Neural progenitor cell (in vitro differentiated cells): ENCODE results near the gene PDE1C.

Source experiments
- EZH2 ChIP-seq: fragments of 200-600 bp; sonication (generic); IDR thresholded peaks from 2 replicates; pipeline ENCODE4 v1.6.1; 2017; ENCODE audit warnings: antibody characterized with exemption, mild to moderate bottlenecking, moderate library complexity
- TF ChIP-seq, protein P1 (sequence below): fragments of 200-600 bp; sonication (generic); IDR thresholded peaks from 2 replicates; pipeline ENCODE4 v1.5.1; 2017; ENCODE audit warnings: antibody characterized with exemption, mild to moderate bottlenecking

DNA sequence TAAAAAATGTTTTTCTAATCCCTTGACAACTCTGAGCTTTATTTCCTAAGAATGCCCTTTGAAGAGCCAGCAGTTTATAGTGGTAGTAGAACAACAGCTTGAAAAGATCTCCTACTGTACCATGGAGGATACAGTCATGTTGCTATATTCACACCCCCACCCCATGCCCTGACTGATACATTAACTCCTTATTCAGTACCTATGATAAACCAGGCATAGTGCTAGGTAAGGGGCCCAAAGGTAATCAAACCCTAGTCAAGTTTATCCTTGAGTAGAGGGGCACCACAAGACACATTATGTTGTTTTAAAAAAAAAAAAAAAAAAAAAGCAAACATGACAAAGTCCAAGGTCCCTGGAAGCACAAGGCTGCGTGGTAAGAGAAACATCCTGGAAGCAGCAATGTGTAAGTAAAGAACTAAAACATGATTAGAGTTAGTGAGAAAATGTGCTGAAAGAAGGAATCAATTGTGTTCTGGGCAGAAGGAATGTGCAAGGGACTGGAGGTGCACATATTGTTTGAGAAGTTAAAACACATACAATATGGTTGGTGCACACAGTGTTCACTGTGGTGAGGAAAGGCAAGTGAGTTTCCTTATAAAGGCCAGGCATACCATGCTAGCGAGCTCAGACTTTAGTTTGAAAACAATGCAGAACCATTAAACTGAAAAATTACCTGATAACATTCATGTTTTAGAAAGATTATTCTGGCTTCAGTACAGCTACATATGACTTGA is 51.2 kb downstream of the PDE1C start:
- TF ChIP-seq, protein P1, sequence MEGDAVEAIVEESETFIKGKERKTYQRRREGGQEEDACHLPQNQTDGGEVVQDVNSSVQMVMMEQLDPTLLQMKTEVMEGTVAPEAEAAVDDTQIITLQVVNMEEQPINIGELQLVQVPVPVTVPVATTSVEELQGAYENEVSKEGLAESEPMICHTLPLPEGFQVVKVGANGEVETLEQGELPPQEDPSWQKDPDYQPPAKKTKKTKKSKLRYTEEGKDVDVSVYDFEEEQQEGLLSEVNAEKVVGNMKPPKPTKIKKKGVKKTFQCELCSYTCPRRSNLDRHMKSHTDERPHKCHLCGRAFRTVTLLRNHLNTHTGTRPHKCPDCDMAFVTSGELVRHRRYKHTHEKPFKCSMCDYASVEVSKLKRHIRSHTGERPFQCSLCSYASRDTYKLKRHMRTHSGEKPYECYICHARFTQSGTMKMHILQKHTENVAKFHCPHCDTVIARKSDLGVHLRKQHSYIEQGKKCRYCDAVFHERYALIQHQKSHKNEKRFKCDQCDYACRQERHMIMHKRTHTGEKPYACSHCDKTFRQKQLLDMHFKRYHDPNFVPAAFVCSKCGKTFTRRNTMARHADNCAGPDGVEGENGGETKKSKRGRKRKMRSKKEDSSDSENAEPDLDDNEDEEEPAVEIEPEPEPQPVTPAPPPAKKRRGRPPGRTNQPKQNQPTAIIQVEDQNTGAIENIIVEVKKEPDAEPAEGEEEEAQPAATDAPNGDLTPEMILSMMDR = no peak
- no peak for TF ChIP-seq EZH2
